H1 (cell line): ENCODE results near the gene TRIM7. TPM values are rescaled to one million over a fixed set of nuclear protein-coding genes. Genes with fewer than 3 reads are reported as not detected.

Experiments
- CTCF ChIA-PET: fragments of 300-600 bp; sonication (Branson Sonifier 250); formaldehyde crosslinking; loops from one replicate; lab custom pipeline; 2021; ENCODE audit not compliant: partially characterized antibody; lab: Charles Lee
- POLR2A ChIA-PET: fragments of 300-600 bp; sonication (Branson Sonifier 250); formaldehyde crosslinking; loops from one replicate; lab custom pipeline; 2021; ENCODE audit warnings: inconsistent platforms; ENCODE audit not compliant: partially characterized antibody; lab: Charles Lee
- DNase-seq, 2 experiments: peaks; one replicate each; pipeline versions ENCODE4 v3.0.0 to v3.0.0-alpha.2; 2010 to 2022; ENCODE audit warnings: low spot score in 2 of 2, low read depth in 1 of 2, mixed read lengths in 1 of 2
- FAIRE-seq: peaks from 2 replicates; lab custom pipeline; 2011; peaks lifted over from hg19 to GRCh38; lab: Jason Lieb, UNC
- H2AFZ ChIP-seq: 2 replicates; pipeline ENCODE4 v1.8.1; 2012; ENCODE audit warnings: low read length, inconsistent platforms
- H2AK5ac ChIP-seq: 2 replicates; pipeline ENCODE4 v1.6.1; 2013; ENCODE audit warnings: low read depth, low read length
- H2BK120ac ChIP-seq: replicated peaks from 2 replicates; pipeline ENCODE3; 2013; ENCODE audit warnings: low read depth, low read length, inconsistent platforms
- H2BK12ac ChIP-seq: 2 replicates; pipeline ENCODE4 v1.6.1; 2013; ENCODE audit warnings: low read depth, low read length
- H2BK15ac ChIP-seq: 2 replicates; pipeline ENCODE4 v1.6.1; 2013; ENCODE audit warnings: low read length
- H2BK20ac ChIP-seq: 2 replicates; pipeline ENCODE4 v1.6.1; 2013; ENCODE audit warnings: low read length
- H2BK5ac ChIP-seq: 2 replicates; pipeline ENCODE4 v1.6.1; 2013; ENCODE audit warnings: low read depth, low read length
- H3K14ac ChIP-seq: 2 replicates; pipeline ENCODE4 v1.6.1; 2013; ENCODE audit warnings: inconsistent platforms; ENCODE audit not compliant: insufficient read length
- H3K18ac ChIP-seq: 2 replicates; pipeline ENCODE4 v1.6.1; 2013; ENCODE audit warnings: low read length; ENCODE audit errors: extremely low read depth
- H3K23ac ChIP-seq: 2 replicates; pipeline ENCODE4 v1.6.1; 2013; ENCODE audit warnings: inconsistent platforms; ENCODE audit not compliant: insufficient read length
- H3K23me2 ChIP-seq: 2 replicates; pipeline ENCODE4 v1.6.1; 2013; ENCODE audit warnings: low read depth, low read length
- H3K27ac ChIP-seq: 2 replicates; pipeline ENCODE4 v1.6.1; 2011; ENCODE audit warnings: low read depth, low read length, inconsistent platforms
- H3K27me3 ChIP-seq, 4 experiments: replicated peaks in 1 of 4; 1 replicate in 1 of 4; 2 replicates in 3 of 4; pipeline versions ENCODE4 v1.6.1 to v1.8.1; 2011 to 2013; ENCODE audit warnings: low read length in 3 of 4, mild to moderate bottlenecking in 3 of 4, inconsistent platforms in 2 of 4, mixed read lengths in 2 of 4, moderate library complexity in 1 of 4; ENCODE audit not compliant: control insufficient read depth in 3 of 4, insufficient read depth in 3 of 4; ENCODE audit errors: extremely low read depth in 1 of 4
- H3K36me3 ChIP-seq, 4 experiments: 2 replicates each; pipeline versions ENCODE4 v1.6.1 to v1.8.1; 2011 to 2013; ENCODE audit warnings: mild to moderate bottlenecking in 4 of 4, low read length in 3 of 4, moderate library complexity in 2 of 4, control low read depth in 1 of 4, inconsistent platforms in 1 of 4; ENCODE audit not compliant: insufficient read depth in 4 of 4, control insufficient read depth in 2 of 4
- H3K4ac ChIP-seq: replicated peaks from 2 replicates; pipeline ENCODE3; 2013; ENCODE audit warnings: low read length, low read depth, mixed read lengths, inconsistent platforms; ENCODE audit not compliant: insufficient read length
- H3K4me1 ChIP-seq, 4 experiments: replicated peaks in 1 of 4; 1 replicate in 1 of 4; 2 replicates in 3 of 4; pipeline versions ENCODE4 v1.6.1 to v1.8.1; 2011 to 2013; ENCODE audit warnings: low read length in 3 of 4, inconsistent platforms in 2 of 4, mixed read lengths in 1 of 4; ENCODE audit not compliant: insufficient read depth in 4 of 4, control insufficient read depth in 3 of 4
- H3K4me2 ChIP-seq, 2 experiments: 2 replicates each; pipeline versions ENCODE4 v1.6.1 to v1.8.1; 2011 to 2013; ENCODE audit warnings: low read depth in 2 of 2, low read length in 2 of 2, control low read depth in 1 of 2, inconsistent platforms in 1 of 2, mild to moderate bottlenecking in 1 of 2; ENCODE audit not compliant: insufficient read depth in 1 of 2
- H3K4me3 ChIP-seq, 4 experiments: fragments of 200-600, 300-600 bp in 1 of 4; sonication (generic), shearing (Covaris generic), sonication (Bioruptor Twin) in 1 of 4; 2 replicates each; pipeline versions ENCODE4 v1.5.1 to v1.8.1; 2011 to 2016; ENCODE audit warnings: low read length in 4 of 4, low read depth in 3 of 4, control low read depth in 2 of 4, inconsistent platforms in 2 of 4, mild to moderate bottlenecking in 2 of 4, mixed read lengths in 1 of 4, moderate library complexity in 1 of 4; ENCODE audit not compliant: insufficient read depth in 2 of 4; ENCODE audit errors: extremely low read depth in 1 of 4
- H3K56ac ChIP-seq: replicated peaks from 2 replicates; pipeline ENCODE3; 2013; ENCODE audit warnings: low read depth, mild to moderate bottlenecking, mixed read lengths, low read length, inconsistent platforms; ENCODE audit not compliant: insufficient read length
- H3K79me1 ChIP-seq: 2 replicates; pipeline ENCODE4 v1.6.1; 2013; ENCODE audit warnings: low read depth, low read length, control low read depth
- H3K79me2 ChIP-seq, 2 experiments: 2 replicates each; pipeline versions ENCODE4 v1.6.1 to v1.8.1; 2012 to 2013; ENCODE audit warnings: low read length in 2 of 2, mild to moderate bottlenecking in 2 of 2, inconsistent platforms in 1 of 2; ENCODE audit not compliant: insufficient read depth in 2 of 2, control insufficient read depth in 1 of 2
- H3K9ac ChIP-seq, 4 experiments: replicated peaks in 1 of 4; 1 replicate in 1 of 4; 2 replicates in 3 of 4; pipeline versions ENCODE4 v1.6.1 to v1.8.1; 2011 to 2013; ENCODE audit warnings: low read depth in 3 of 4, low read length in 3 of 4, control low read depth in 2 of 4, mild to moderate bottlenecking in 2 of 4, moderate library complexity in 2 of 4, inconsistent platforms in 1 of 4; ENCODE audit errors: extremely low read depth in 1 of 4
- H3K9me3 ChIP-seq, 2 experiments: 2 replicates each; pipeline versions ENCODE4 v1.6.1 to v1.8.1; 2012 to 2013; ENCODE audit warnings: mild to moderate bottlenecking in 2 of 2, moderate library complexity in 2 of 2, control low read depth in 1 of 2, inconsistent platforms in 1 of 2, low read depth in 1 of 2, low read length in 1 of 2, mixed read lengths in 1 of 2; ENCODE audit not compliant: insufficient read depth in 2 of 2
- H4K20me1 ChIP-seq, 2 experiments: replicated peaks in 1 of 2; 2 replicates each; pipeline versions ENCODE3 to v1.8.1; 2011 to 2013; ENCODE audit warnings: inconsistent platforms in 2 of 2, low read length in 2 of 2, mild to moderate bottlenecking in 1 of 2; ENCODE audit not compliant: insufficient read depth in 2 of 2, control insufficient read depth in 1 of 2
- H4K5ac ChIP-seq: 2 replicates; pipeline ENCODE4 v1.6.1; 2013; ENCODE audit warnings: low read length, low read depth, mixed read lengths, inconsistent platforms; ENCODE audit not compliant: insufficient read length
- H4K8ac ChIP-seq: 2 replicates; pipeline ENCODE4 v1.8.0; 2013; ENCODE audit warnings: mild to moderate bottlenecking, moderate library complexity, low read length, inconsistent platforms; ENCODE audit not compliant: insufficient read depth; ENCODE audit errors: extremely low read depth
- H4K91ac ChIP-seq: replicated peaks from 2 replicates; pipeline ENCODE3; 2013; ENCODE audit warnings: low read length, mixed read lengths, inconsistent platforms; ENCODE audit not compliant: insufficient read length
- CBX8 ChIP-seq: fragments of 300-800, 300-1000 bp; sonication (generic); IDR thresholded peaks from 2 replicates; pipeline ENCODE4 v1.7.1; 2016; ENCODE audit warnings: low read depth, low read length, borderline replicate concordance
- POLR2A ChIP-seq, 2 experiments: IDR thresholded peaks; 1 replicate in 1 of 2; 2 replicates in 1 of 2; pipeline ENCODE4 v1.6.1; 2011; ENCODE audit warnings: low read depth in 2 of 2, low read length in 2 of 2, mild to moderate bottlenecking in 2 of 2; ENCODE audit errors: control extremely low read depth in 1 of 2
- POLR2AphosphoS5 ChIP-seq: IDR thresholded peaks from 2 replicates; pipeline ENCODE4 v1.6.1; 2011; ENCODE audit warnings: low read depth, low read length
- WGBS, 2 experiments: shearing (Covaris generic) in 1 of 2; methylation state at CpG; one replicate each; pipeline versions ENCODE4 v1.1.6 to v1.1.7; 2013 to 2015; ENCODE audit warnings: low lambda C conversion rate in 2 of 2, mixed read lengths in 2 of 2, inconsistent platforms in 1 of 2, low coverage in 1 of 2, missing lambda C conversion rate in 1 of 2; ENCODE audit not compliant: insufficient replicate concordance in 2 of 2, insufficient coverage in 1 of 2, insufficient read length in 1 of 2; ENCODE audit errors: extremely low coverage in 1 of 2, missing lambda C conversion rate in 1 of 2; 5-methylcytosine and 5-hydroxymethylcytosine counted together
- polyA plus RNA-seq, 7 experiments: library from polyadenylated mRNA; depleted of rRNA in 3 of 7; stranded (reverse) in 5 of 7; unstranded in 2 of 7; fragments of >200 nt in 5 of 7; fragments of 200-250 nt in 2 of 7; gene quantifications; 1 replicate in 5 of 7; 2 replicates in 1 of 7; 4 replicates in 1 of 7; pipeline versions ENCODE4 v1.2.1 to v1.2.3, GENCODE V29; 2011 to 2013; ENCODE audit warnings: missing spikeins in 2 of 7, mixed read lengths in 2 of 7
- total RNA-seq: library from RNA; stranded (reverse); fragmentation: NEBNext Ultra II Directional; extraction: Animal tissue kit (Norgen Biotek cat#: 25700); gene quantifications from 2 replicates; pipeline ENCODE4 v1.2.1, GENCODE V29; 2021

TRIM7 gene
- total and polyA plus RNA-seq, 2 of the 8 experiments (the other 6 are each of a cell fraction or from before 2014, with no cell fraction given) = 0.36 to 0.47 TPM

GRCh38 chr5:181234455-181235306 is 29.7 kb upstream of the TRIM7 start:
- no peaks in the 10 kb centered on the region for H3K9me3 ChIP-seq
- no peaks in the 10 kb centered on the region for H3K27me3 ChIP-seq
- H4K91ac ChIP-seq = no peak overlapping the region
- H2AK5ac ChIP-seq = no peak overlapping the region
- peaks cover 16 to 30% of the 10 kb centered on the region in 2 experiments for H4K20me1 ChIP-seq
- H2BK15ac ChIP-seq = no peak overlapping the region
- no peak overlapping the region for H2BK20ac ChIP-seq
- H3K4me2 ChIP-seq = no peak overlapping the region
- no peak overlapping the region for H2BK12ac ChIP-seq
- no peak overlapping the region for H2BK120ac ChIP-seq
- H3K14ac ChIP-seq = no peak overlapping the region
- H2BK5ac ChIP-seq = no peak overlapping the region
- no peaks in the 10 kb centered on the region for H3K79me1 ChIP-seq
- H3K56ac ChIP-seq = no peak overlapping the region
- CTCF ChIA-PET = interaction anchor here (1.2 kb wide), 2 partner anchors 14 to 17 kb away, joined by 4 read pairs; no protein-coding TSS in a partner anchor
- WGBS, 2 experiments = 92% methylated on average over 18 of the region's 22 CpGs; no CpG with 5 or more reads in 1 of the 2 experiments
- H3K4me3 ChIP-seq = no peak overlapping the region
- FAIRE-seq = no peak
- no peak overlapping the region for H3K9ac ChIP-seq
- no peak overlapping the region for H3K4ac ChIP-seq
- peak overlapping the region; percentile 40; the same call in 1 of the 2 replicates for H4K8ac ChIP-seq
- H3K23me2 ChIP-seq = no peaks in the 10 kb centered on the region
- H3K23ac ChIP-seq = no peak overlapping the region
- POLR2A ChIA-PET = interaction anchor here (0.9 to 34.2 kb wide), 11 partner anchors 3 to 61 kb away, joined by 4 to 1334 read pairs (median 12); partner anchors contain the start of genes RACK1, TRIM41, TRIM52 and TRIM7
- H3K36me3 ChIP-seq = peaks cover 35 to 80% (median 50%) of the 10 kb centered on the region in 4 experiments
- H3K18ac ChIP-seq = no peak overlapping the region
- peaks cover 0 to 6% (median 0%) of the 10 kb centered on the region in 4 experiments; a peak in 3 of 7 replicates for H3K4me1 ChIP-seq
- H3K79me2 ChIP-seq = peaks cover 0 to 7% of the 10 kb centered on the region in 2 experiments; a peak in 1 of 4 replicates
- TF ChIP-seq CBX8 (no peak), POLR2AphosphoS5 (peak; percentile 78), POLR2A (IDR thresholded peaks at IDR 0.05; ENCODE audit: control extremely low read depth in 1 of 2, low read depth in 2 of 2, low read length in 2 of 2) (peak; percentile 69 to 76)
- no peak for DNase-seq
- no peak overlapping the region for H4K5ac ChIP-seq
- H2AFZ ChIP-seq = no peak overlapping the region
- H3K27ac ChIP-seq = no peak overlapping the region; the same call in 1 of the 2 replicates
